ENCODE data around the gene TPRG1L.

Gene TPRG1L

DNA sequence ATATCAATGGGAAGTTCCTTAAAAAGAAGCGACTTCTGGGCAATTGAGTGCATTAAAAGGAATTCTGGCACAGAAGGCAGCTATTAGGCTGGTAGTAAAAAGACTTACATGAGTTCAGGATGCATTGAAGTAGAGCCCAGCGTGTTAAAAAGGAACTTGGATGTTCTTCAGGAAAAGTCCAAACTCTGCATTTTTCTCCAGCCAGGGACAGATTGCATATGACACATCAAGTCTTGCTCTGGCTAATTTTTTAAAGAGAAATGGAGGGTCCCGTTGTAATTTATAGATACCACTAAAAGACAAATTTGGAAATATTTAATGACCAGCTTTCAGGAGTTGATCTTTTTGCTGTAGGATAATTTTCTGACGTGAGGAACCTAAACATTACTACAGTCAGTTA lies 1.2 kb downstream of the TPRG1L start:
- in situ Hi-C loops (cut with MboI; ENCODE audit: low sequenced_read_pairs): no loop called here

GRCh38 chr1:3627515-3628253 lies 2.9 kb downstream of the TPRG1L start:
- in situ Hi-C loops (cut with MboI; ENCODE audit: low sequenced_read_pairs): no loop called here

DNA sequence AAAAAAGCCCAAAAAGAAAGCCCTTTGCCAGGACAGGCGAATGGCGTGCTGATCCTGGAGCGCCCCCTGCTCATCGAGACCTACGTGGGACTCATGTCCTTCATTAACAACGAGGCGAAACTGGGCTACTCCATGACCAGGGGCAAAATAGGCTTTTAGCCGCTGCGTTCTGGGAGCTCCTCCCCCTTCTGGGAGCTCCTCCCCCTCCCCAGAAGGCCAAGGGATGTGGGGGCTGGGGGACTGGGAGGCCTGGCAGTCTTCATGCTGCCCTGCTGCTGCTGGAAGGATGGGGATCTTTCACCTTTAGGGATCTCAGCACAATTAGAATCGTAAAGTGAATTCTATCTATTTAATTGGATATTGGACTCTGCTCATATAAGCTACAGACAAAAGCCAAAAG lies 3.6 kb downstream of the TPRG1L start:
- in situ Hi-C loops (cut with MboI; ENCODE audit: low sequenced_read_pairs): no loop called here

DNA sequence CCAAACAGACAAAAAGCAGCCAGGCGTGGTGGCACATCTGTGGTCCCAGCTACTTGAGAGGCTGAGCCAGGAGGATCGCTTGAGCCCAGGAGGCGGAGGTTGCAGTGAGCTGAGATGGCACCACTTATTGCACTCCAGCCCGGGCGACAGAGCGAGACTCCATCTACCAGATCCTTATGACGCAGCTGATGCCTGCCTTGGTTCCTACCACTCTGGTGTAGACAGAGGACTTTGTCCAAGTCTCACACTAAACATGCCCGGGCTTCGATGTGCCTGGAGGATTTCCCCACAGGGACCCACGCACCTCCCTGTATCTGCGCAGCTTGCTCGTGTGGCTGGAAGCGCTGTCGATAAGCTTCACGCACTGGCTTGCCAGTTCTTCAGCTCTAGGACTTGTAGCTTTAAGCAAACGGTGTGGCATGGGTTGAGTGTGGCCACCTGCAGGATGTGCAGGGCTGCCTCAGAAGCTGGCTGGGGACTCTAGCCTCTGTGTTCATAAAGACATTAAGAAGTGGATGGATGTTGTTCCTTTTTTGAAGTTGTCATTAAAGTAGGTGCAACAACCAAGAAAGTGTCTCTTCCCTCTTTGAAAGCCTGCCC lies 4.8 kb downstream of the TPRG1L start:
- in situ Hi-C loops (cut with MboI; ENCODE audit: low sequenced_read_pairs): no loop called here

DNA sequence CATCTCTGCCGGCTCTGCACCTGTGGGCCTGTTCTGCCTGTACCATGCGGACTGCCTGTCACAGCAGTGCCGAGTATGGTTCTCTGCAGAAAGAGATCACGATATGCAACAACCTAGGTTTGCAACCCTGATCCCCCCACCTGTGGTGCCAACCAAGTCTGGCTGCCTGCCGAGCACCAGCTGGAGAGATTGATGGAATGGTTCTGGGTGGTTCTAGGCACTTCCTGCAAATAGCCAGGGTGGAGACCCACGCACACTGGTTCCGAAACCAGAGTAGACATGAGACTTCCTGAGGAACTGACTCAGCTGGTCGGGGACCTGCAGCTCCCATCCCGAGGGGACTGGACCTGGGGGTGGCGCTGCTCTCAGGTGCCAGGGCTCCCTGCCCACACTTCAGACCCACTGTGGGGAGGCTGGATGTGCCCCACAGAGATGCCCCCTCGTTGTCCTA lies 5.4 kb downstream of the TPRG1L start:
- in situ Hi-C loops (cut with MboI; ENCODE audit: low sequenced_read_pairs): no loop called here

- in situ Hi-C loops (cut with MboI; ENCODE audit: low sequenced_read_pairs): no loop called here
Measured at GRCh38 chr1:3630914-3631313, 6.1 kb downstream of the TPRG1L start.

DNA sequence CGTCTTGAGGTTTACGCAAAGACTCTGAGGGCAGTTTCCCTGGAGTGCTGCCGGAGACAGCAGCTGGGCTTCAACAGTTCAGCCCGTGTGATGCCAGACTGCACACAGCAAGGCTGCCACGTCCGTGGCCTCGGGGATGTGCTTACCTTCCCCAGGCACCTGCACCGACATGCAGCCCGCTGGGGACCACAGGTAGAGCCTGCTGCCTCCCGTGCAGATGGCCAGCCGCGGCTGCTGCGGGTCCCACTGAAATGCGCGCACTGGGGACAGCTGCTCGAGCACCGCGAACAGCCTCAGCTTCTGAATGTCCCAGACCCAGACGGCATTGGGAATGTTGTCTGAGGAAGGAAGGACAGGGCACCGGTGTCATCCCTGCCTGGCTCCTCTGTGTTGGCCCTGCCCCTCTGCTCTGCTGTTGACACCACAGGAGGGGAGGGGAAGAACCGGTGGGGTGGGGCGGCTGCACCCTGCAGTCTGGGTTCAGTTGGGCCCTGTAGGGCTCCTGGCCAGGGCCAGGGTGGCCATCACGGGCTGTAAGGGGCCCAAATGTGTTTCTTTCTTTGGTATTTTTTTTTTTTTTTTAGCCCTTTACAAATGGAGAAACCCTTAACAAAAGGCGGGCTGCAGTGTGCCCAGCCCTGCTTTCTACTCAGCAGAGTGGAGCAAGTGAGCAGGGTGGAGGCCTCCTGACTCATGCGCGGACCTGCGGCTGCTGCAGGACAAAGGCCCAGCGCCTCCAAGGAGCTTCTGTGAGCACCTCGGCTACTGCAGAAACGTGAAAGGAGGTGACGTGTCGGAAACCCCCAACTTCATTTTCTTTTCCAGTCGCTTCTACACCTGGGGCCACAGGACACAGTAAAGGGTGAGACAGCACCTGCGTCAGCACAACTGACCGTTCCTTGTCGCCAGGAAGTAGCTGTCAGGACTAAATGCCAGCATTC lies 6.8 kb downstream of the TPRG1L start:
- in situ Hi-C loops (cut with MboI; ENCODE audit: low sequenced_read_pairs): no loop called here

DNA sequence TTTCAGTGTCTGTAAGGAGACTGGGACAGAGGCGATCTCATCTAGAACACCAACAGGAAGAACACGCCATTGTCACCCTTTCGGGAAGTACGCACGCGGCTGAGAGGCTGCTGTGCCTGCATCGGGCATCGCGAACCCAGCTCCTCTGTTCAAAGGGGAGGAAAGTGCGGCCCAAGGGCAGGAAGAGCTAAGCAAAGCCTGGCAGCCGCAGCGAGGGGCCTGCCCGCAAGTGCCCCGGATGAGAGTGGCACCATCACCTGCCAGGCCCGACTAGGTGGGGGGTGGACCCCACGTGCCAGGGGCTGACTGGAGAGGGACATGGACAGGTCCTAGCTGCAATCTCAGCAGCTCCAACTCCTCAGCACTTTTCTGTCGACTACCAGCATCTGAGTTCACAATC lies 7.5 kb downstream of the TPRG1L start:
- in situ Hi-C loops (cut with MboI; ENCODE audit: low sequenced_read_pairs): no loop called here

DNA sequence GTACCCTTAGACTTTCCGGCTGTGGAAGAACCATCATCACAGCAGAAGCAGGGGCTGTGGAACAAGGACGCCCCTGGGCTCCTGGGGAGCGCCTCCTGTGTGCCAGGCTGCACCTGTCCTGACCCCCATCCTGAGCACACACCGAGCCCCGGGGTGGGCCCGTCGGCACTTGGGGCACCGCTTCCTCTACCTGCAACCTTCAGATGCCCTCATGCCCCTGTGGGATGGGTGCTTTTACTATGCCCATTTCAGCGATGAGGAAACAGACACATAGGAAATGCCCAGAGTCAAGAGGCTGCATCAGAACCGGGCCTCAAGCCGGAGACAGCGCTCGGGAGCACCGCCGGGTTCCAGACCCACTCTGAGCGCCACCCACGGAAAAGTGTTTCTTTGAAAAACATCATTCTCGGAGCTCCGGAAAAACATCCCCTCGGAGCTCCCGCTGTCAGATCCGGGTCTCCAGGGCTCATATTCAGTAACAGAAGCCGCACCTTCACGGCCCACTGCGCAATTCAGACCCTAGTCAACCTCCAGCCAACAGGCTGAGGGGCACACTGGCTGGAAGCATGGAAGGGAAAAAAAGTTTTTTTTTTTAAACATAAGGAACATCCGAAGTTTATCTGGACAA lies 8.0 kb downstream of the TPRG1L start:
- in situ Hi-C loops (cut with MboI; ENCODE audit: low sequenced_read_pairs): no loop called here

DNA sequence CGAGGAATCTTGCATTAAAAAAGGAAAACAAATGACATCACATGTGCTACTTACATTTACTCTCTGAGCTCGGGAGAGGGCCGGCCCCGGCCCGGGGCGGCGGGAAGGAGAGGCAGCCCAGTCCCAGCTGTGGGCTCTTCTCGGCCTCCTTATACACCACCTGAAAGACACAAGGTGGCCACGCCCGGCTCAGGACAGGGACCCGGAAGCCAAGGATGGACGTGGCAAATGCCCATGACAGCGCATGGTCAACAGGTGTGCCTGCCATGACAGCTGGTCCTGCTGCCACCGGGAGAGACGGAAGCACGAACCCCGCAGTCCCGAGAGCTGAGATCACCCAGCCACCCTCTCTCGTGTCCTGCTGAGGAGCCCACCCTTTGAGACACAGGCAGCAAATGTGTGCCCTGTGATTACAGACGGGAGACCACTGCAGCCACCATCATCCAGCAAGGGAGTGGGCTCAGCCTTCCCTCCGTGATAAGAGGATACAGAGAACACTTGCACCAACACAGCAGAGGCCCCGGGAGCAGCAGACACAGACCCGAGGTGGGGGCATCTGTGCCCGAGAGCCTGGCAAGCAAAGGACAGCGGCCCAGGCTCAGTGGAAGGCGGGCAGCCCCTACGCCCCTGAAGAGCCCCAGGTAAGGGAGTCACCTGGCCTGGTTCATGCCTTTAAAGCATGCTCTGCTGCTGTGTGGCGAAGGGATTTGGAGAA lies 8.7 kb downstream of the TPRG1L start:
- in situ Hi-C loops (cut with MboI; ENCODE audit: low sequenced_read_pairs): no loop called here

GRCh38 chr1:3634059-3634800 lies 9.4 kb downstream of the TPRG1L start:
- in situ Hi-C loops (cut with MboI; ENCODE audit: low sequenced_read_pairs): no loop called here

DNA sequence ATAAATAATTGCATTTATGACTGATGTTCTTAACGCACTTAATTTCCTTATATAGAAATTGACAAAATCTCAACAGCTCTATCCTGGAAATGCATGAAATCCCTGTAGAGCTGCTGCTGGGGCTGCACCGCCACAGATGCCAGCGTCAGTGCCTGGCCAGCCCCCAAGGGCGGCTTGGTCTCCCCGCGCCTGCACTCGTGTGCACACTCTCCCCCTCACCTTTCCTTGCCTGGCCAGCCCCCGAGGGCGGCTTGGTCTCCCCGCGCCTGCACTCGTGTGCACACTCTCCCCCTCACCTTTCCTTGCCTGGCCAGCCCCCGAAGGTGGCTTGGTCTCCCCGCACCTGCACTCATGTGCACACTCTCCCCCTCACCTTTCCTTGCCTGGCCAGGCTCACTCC lies 11.3 kb downstream of the TPRG1L start:
- in situ Hi-C loops (cut with MboI; ENCODE audit: low sequenced_read_pairs): no loop called here

DNA sequence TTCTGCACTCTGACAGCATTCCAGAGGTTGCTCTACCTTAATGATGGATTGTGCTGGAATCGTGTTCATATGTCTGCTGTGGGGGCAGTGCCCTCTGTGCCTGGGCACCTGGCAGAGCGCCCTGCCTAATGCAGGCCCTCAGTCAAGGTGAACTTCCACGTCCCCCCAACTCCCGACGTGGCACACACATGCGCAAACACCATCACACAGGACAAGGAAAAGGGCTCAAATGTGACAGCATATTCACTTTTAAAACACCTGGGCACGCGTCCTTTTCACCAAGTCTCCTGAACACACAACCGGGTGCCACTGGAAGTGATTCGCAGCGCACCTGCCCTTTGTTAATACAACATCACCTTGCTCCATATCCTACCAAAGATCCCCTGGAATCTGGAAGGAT lies 11.7 kb downstream of the TPRG1L start:
- in situ Hi-C loops (cut with MboI; ENCODE audit: low sequenced_read_pairs): no loop called here

DNA sequence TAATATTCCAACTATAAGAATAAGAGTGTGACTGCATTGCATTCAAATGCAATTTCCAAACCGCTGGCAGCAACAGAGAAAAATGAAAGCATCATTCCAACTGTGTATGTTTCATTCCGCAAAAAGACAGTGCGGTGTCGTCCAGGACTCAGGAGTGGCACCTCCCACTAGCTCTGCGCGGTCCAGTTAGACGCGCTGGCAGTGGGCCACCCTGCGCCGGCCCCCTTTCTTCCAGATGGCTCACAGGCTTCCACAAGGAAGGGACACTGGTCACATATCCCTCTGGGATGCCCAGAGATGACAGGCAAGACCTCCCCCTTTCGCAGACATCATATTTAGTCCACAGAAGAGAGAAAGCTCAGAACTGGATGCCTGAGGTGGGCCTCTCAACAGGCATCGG lies 13.2 kb downstream of the TPRG1L start:
- in situ Hi-C loops (cut with MboI; ENCODE audit: low sequenced_read_pairs): no loop called here

- in situ Hi-C loops (cut with MboI; ENCODE audit: low sequenced_read_pairs): no loop called here
Measured at GRCh38 chr1:3638676-3639075, 13.9 kb downstream of the TPRG1L start.

DNA sequence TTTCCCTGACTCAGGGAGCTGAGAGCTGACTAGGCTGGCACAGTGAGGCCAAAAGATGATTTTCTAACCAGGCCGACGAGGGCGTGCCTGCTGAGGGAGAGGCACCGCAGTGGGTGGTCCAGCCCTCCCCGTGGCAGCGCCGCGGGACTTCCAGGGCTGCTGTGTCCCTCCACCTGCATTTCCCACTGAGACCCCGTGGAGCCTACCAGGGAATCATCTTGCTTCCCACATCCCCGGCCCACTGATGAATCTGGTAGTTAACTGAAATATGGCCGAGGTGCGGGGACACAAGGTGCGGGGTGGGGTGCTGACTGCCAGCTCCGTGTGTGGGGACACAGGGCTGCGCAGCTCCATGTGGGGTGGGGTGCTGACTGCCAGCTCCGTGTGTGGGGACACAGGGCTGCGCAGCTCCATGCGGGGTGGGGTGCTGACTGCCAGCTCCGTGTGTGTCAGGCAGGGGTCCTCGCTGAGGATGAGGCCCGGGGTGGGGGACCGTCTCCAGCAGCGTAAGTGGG lies 14.6 kb downstream of the TPRG1L start:
- in situ Hi-C loops (cut with MboI; ENCODE audit: low sequenced_read_pairs): no loop called here

DNA sequence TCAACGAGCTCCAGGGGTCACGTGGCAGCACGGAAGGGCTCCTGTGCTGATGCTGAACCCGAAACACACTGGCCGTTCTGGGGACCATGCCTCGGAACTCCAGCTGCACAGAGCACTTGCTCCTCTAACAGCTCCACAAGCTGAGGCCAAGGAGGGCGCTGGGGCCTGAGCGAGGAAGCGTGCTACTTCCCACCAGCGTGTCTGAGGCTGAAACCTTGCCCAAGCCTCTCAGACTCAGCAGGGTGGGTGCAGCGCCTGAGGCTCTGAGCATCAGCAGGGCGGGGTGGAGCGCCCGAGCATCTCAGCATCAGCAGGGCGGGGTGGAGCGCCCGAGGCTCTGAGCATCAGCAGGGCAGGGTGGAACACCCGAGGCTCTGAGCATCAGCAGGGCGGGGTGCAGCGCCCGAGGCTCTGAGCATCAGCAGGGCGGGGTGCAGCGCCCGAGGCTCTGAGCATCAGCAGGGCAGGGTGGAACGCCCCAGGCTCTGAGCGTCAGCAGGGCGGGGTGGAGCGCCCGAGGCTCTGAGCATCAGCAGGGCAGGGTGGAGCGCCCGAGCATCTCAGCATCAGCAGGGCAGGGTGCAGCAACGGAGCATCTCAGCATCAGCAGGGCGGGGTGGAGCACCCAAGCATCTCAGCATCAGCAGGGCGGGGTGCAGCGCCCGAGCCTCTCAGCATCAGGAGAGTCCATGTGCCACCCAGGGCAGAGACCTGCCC lies 15.5 kb downstream of the TPRG1L start:
- in situ Hi-C loops (cut with MboI; ENCODE audit: low sequenced_read_pairs): no loop called here

GRCh38 chr1:3641046-3641760 lies 16.4 kb downstream of the TPRG1L start:
- in situ Hi-C loops (cut with MboI; ENCODE audit: low sequenced_read_pairs): no loop called here
